Mesangial cell (primary cell): ENCODE results near the gene CLMP. TPM values are rescaled to one million over a fixed set of nuclear protein-coding genes. Genes with fewer than 3 reads are reported as not detected.

Source experiments
- total RNA-seq: library from RNA; depleted of rRNA; stranded (reverse); fragments of >200 nt; gene quantifications from 2 replicates; pipeline ENCODE4 v1.2.3, GENCODE V29; 2015

The CLMP gene
- total RNA-seq = 10.6 and 11.6 TPM in 2 replicates

GRCh38 chr11:123195188-123196059 is at the start of gene CLMP:
CLMP (minus strand) TSS chr11:123195248; CDS start chr11:123194940, 308 bp downstream.

GRCh38 chr11:123061403-123062157 is 133.5 kb downstream of the CLMP start, which contains the start of gene HSPA8:
HSPA8 (minus strand) TSS chr11:123062136; CDS start chr11:123061324, 812 bp downstream.

Other genes with a start within 250 kb of the CLMP start
- gene BSX, start 213.4 kb downstream of the CLMP start, total RNA-seq = not detected in 2 replicates
- 763 and 1,343 TPM in 2 replicates for gene HSPA8, start 133.1 kb downstream of the CLMP start, total RNA-seq
- gene GRAMD1B, start 235.0 kb upstream of the CLMP start, total RNA-seq = 5.4 and 11.0 TPM in 2 replicates